Renal cortical epithelial cell (primary cell): ENCODE results near the gene JUN. TPM values are rescaled to one million over a fixed set of nuclear protein-coding genes. Genes with fewer than 3 reads are reported as not detected.

Experiments used
- total RNA-seq: library from RNA; depleted of rRNA; stranded (reverse); fragments of >200 nt; gene quantifications from 2 replicates; pipeline ENCODE4 v1.2.3, GENCODE V29; 2014

JUN gene
- total RNA-seq, 1 donor from 2014 or later: 154 TPM

Other genes with a start within 250 kb of the JUN start
- gene OMA1, start 237.3 kb downstream of the JUN start, total RNA-seq: 19.8 and 29.2 TPM in 2 replicates
- 122 and 129 TPM in 2 replicates for gene TACSTD2, start 206.8 kb downstream of the JUN start, total RNA-seq
- gene MYSM1, start 84.0 kb downstream of the JUN start, total RNA-seq: 5.2 and 25.0 TPM in 2 replicates